KOPT-K1 (cell line): ENCODE results near the gene KRTAP4-9.
"Not testable (repeated sequence)": the region's sequence is repeated elsewhere in the genome, so short reads cannot be mapped to it uniquely, and the experiment has no call there.

Experiments
- H3K27ac ChIP-seq: fragments of 200-600 bp; sonication (generic); 2 replicates; pipeline ENCODE4 v1.5.1; 2016; ENCODE audit warnings: antibody characterized with exemption, mild to moderate bottlenecking, low read depth, low read length; ENCODE audit not compliant: poor library complexity, severe bottlenecking
- H3K36me3 ChIP-seq: fragments of 200-600 bp; sonication (generic); 2 replicates; pipeline ENCODE4 v1.5.1; 2017; ENCODE audit warnings: antibody characterized with exemption, mild to moderate bottlenecking, low read length, moderate library complexity; ENCODE audit not compliant: insufficient read depth
- H3K9me3 ChIP-seq: fragments of 200-600 bp; sonication (generic); 2 replicates; pipeline ENCODE4 v1.5.1; 2017; ENCODE audit warnings: antibody characterized with exemption, low read length, mild to moderate bottlenecking; ENCODE audit not compliant: insufficient read depth, poor library complexity, severe bottlenecking

Gene KRTAP4-9

GRCh38 chr17:41105347-41105746, at the start of gene KRTAP4-9:
Gene KRTAP4-9, plus strand, starts transcription at chr17:41105389. Its CDS starts 0 bp downstream, at chr17:41105389.
- not testable (repeated sequence) for H3K36me3 ChIP-seq, H3K9me3 ChIP-seq

GRCh38 chr17:41057547-41057946, 47.6 kb upstream of the KRTAP4-9 start:
- Histone ChIP-seq H3K9me3 (peaks cover 5% of the 10 kb centered on the region), H3K36me3 (no peaks in the 10 kb centered on the region), H3K27ac (no peak overlapping the region)

More at GRCh38 chr17:41105347-41105746, at the start of gene KRTAP4-9:
- not testable (repeated sequence) for H3K27ac ChIP-seq

- no peak overlapping the region for H3K27ac ChIP-seq
- H3K36me3 ChIP-seq: no peaks in the 10 kb centered on the region
- H3K9me3 ChIP-seq: peaks cover 5% of the 10 kb centered on the region
These were observed 46.4 kb upstream of the KRTAP4-9 start for GRCh38 chr17:41058741-41059140.

- H3K36me3 ChIP-seq, H3K9me3 ChIP-seq, H3K27ac ChIP-seq: not testable (repeated sequence)
These were observed 45.7 kb upstream of the KRTAP4-9 start for GRCh38 chr17:41059276-41060051.

- Histone ChIP-seq H3K36me3 (no peaks in the 10 kb centered on the region), H3K27ac (no peak within 1 kb of the TSS), H3K9me3 (peaks cover 5% of the 10 kb centered on the region)
These were observed 45.1 kb upstream of the KRTAP4-9 start, which contains the start of gene KRTAP2-3 for GRCh38 chr17:41060052-41060604. Gene KRTAP2-3, minus strand, starts transcription at chr17:41060114. Its CDS starts 64 bp downstream, at chr17:41060050.

- Histone ChIP-seq H3K36me3 (no peaks in the 10 kb centered on the region), H3K27ac (no peak overlapping the region), H3K9me3 (peaks cover 5% of the 10 kb centered on the region)
These were observed 43.2 kb upstream of the KRTAP4-9 start for GRCh38 chr17:41061964-41062363.

- no peaks in the 10 kb centered on the region for H3K9me3 ChIP-seq
- H3K36me3 ChIP-seq: no peaks in the 10 kb centered on the region
- H3K27ac ChIP-seq: no peak overlapping the region
These were observed 41.7 kb upstream of the KRTAP4-9 start for GRCh38 chr17:41063449-41063848.

- H3K36me3 ChIP-seq: no peaks in the 10 kb centered on the region
- no peak overlapping the region for H3K27ac ChIP-seq
- no peaks in the 10 kb centered on the region for H3K9me3 ChIP-seq
These were observed 40.9 kb upstream of the KRTAP4-9 start for GRCh38 chr17:41064301-41064700.

- H3K27ac ChIP-seq, H3K36me3 ChIP-seq, H3K9me3 ChIP-seq: not testable (repeated sequence)
These were observed 40.0 kb upstream of the KRTAP4-9 start for GRCh38 chr17:41065016-41065689.

- H3K36me3 ChIP-seq: no peaks in the 10 kb centered on the region
- H3K27ac ChIP-seq: no peak within 1 kb of the TSS
These were observed 39.2 kb upstream of the KRTAP4-9 start, which contains the start of gene KRTAP2-4 for GRCh38 chr17:41065829-41066624. Gene KRTAP2-4, minus strand, starts transcription at chr17:41065879. Its CDS starts 34 bp downstream, at chr17:41065845.

GRCh38 chr17:41067281-41067680, 37.9 kb upstream of the KRTAP4-9 start:
- no peak overlapping the region for H3K27ac ChIP-seq
- no peaks in the 10 kb centered on the region for H3K9me3 ChIP-seq
- no peaks in the 10 kb centered on the region for H3K36me3 ChIP-seq

More at GRCh38 chr17:41065829-41066624, 39.2 kb upstream of the KRTAP4-9 start, which contains the start of gene KRTAP2-4:
- H3K9me3 ChIP-seq: no peaks in the 10 kb centered on the region

- no peaks in the 10 kb centered on the region for H3K9me3 ChIP-seq
- no peak overlapping the region for H3K27ac ChIP-seq
- no peaks in the 10 kb centered on the region for H3K36me3 ChIP-seq
These were observed 36.2 kb upstream of the KRTAP4-9 start for GRCh38 chr17:41069031-41069430.

GRCh38 chr17:41071606-41072360, 33.4 kb upstream of the KRTAP4-9 start:
- H3K27ac ChIP-seq: no peak overlapping the region
- H3K9me3 ChIP-seq: no peaks in the 10 kb centered on the region
- H3K36me3 ChIP-seq: no peaks in the 10 kb centered on the region

GRCh38 chr17:41073676-41074075, 31.5 kb upstream of the KRTAP4-9 start:
- Histone ChIP-seq H3K36me3 (no peaks in the 10 kb centered on the region), H3K9me3 (no peaks in the 10 kb centered on the region), H3K27ac (no peak overlapping the region)
